Fibroblast of upper back skin (primary cell): ENCODE results near the gene VOPP1.
A peak's percentile ranks its signal among the peaks of the same experiment; 100 is the strongest.

ENCODE experiments used
- DNase-seq: peaks from one replicate; pipeline ENCODE4 v3.0.0-alpha.2; 2013

VOPP1 gene

DNA sequence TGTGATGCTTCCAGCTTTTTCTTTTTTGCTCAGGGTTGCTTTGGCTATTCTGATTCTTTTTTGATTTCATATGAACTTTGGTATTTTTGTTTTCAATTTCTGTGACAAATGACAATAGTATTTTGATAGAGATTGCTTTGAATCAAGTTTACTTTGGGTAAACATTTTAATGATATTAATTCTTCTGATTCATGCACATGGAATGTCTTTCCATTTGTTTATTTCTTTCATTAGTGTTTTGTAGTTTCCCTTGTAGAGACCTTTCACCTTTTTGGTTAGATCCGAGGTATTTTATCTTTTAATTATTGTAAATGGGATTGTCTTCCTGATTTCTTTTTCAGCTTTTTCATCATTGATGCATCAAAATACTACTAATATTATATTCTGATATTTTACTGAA, 114.0 kb downstream of the VOPP1 start:
- DNase-seq: no peak

DNA sequence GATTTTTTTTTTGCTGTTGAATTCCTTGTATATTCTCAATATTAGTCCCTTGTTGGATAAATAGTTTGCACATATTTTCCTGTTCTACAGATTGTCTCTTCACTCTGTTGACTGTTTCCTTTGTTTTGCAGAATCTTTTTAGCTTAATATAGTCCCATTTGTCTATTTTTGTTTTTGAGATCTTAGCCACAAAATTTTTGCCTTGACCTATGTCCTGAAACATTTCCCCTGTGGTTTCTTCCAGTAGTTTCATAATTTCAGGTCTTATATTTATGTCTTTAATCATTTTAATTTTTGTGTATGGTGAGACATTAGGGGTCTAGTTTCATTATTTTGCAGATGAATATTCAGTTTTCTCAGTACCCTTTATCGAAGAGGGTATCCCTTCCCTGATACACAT, 114.5 kb downstream of the VOPP1 start:
- no peak for DNase-seq

DNA sequence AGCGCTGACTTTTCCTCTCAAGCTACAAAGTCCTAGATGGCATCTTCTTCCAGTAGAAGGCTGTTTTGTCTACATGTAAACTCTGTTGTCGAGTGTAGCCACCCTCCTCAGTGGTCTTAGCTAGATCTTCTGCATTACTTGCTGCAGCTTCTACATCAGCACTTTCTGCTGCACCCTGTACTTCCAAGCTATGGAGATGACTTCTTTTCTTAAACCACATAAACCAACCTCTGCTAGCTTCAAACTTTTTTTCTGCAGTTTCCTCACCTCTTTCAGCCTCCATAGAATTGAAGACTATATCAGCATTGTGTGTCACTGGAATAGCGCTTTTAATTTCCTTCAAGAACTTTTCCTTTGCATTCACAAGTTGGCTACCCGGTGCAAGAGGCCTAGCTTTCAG, 119.3 kb downstream of the VOPP1 start:
- no peak for DNase-seq

GRCh38 chr7:55449992-55450535, 122.2 kb downstream of the VOPP1 start:
- no peak for DNase-seq

DNA sequence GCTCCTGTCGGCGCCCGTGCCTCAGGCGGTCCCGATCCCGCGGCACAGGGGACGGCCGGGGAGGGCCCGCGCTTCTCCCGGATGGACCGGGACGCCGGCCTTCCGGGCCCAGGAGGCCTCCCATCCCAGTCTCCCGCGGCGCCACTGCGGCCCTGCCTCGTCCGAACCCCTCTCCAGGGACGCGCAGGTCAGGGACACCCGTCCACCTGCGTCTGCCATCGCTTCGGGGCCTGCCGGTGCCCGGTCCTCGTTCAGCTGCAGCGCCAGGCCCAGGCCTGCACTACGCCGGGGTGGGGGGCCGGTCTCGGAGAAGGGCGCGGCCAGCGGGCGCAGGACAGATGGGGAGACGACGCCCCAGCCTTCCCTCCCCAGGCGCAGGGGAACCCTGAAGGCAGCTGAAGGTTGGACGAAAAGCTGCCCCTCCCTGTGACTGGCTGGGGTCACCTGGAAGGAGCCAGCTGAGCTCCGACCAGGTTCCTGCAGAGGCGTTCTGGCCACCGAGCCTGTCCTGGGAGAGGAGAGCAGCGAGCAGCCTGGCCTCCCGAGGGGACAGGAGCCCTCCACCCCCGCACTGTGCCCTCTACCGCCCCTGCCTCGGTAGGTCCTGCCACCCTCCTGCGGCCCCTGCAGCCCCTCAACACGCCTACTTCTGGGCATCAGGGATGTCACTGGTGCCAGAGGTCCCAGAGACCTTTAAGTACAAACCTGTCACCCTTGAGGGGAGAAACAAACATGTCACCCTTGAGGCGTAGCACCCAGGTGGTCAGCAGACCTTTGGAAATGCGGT, 122.9 kb downstream of the VOPP1 start:
- no peak for DNase-seq

- DNase-seq: no peak
Measured at GRCh38 chr7:55448526-55448925, 123.8 kb downstream of the VOPP1 start.

DNA sequence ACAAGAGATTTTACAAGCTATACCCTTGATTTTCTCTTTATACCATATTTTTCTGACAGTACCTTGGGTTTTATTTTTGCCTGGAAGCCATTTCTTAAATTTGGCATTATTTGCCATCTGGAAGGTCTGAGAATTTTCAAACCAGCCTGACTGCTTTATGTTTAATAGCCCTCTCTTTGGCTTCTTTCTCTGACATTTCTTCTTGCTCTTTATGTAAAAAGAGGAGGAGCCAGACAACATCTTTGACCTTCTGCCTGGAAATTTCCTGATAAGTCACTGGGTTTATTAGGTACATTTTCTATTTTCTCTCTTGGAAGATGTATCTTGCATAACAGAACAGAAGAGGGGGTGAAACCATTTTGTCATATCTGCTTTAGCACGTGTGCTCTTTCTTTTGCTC, 127.5 kb downstream of the VOPP1 start:
- DNase-seq: no peak

GRCh38 chr7:55441774-55442522, 130.4 kb downstream of the VOPP1 start:
- DNase-seq: peak; percentile 89

GRCh38 chr7:55441002-55441401, 131.3 kb downstream of the VOPP1 start:
- no peak for DNase-seq

DNA sequence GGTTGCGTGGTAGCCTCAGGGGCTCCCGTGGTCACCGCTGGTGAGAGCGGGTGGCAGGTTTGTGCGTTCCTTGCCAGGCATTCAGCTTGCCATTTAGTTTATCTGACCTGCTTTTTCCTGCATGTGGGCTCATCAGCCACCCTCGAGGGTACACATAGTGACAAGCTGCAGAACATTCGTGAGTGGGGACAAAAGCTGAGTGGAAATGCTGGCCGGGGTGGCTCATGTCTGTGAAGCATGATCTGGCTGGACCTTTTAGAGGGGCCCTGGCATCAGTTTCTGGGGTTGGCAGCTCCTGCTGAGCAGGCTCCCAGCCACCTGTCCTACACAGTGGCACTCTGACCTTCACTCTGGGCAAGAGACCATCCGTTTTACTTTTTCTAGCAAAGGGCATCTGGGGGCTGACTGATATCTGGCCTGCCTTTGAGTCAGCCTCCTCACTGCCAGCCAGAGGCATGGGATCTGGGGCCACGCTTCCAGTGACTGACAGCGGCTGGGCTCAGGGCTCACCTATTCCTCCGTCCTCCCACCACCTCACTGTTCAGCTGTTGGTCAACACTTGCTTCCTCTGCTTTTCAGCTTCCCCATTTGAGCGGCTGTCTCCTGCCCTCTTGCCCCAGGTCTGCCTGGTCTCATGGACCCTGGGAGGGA, 132.1 kb downstream of the VOPP1 start:
- DNase-seq: no peak

GRCh38 chr7:55439627-55440026, 132.7 kb downstream of the VOPP1 start:
- DNase-seq: no peak

- DNase-seq: no peak
Measured at GRCh38 chr7:55438757-55439525, 133.4 kb downstream of the VOPP1 start.

DNA sequence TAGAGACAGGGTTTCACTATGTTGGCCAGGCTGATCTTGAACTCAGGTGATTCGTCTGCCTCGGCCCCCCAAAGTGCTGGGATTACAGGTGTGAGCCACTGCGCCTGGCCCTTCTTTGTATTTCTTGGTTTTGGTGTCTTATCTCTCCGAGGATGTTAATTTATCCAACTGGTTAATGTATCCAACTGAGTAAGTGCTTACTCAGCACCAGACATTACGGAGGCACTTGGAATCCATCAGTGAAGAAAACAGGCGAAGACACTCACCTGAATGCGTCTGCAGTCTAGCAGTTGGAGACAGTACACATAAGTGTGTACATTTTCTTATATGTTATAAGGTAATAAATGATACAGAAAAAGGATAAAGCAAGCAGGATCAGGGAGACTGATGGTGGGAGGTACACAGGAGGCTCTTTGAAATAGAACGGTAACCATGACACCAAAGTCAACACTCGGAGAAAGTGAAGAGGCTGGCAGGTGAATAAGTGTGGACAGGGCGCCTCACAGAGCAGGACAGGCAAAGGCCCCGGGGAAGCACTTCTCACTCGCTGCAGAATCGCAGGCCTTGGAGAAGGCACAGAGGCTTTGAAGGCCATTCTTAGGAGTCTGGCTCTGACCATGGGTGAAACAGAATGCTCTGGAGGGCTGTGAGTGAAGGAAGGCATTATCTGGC, 134.1 kb downstream of the VOPP1 start:
- no peak for DNase-seq

GRCh38 chr7:55437375-55437774, 134.9 kb downstream of the VOPP1 start:
- no peak for DNase-seq

DNA sequence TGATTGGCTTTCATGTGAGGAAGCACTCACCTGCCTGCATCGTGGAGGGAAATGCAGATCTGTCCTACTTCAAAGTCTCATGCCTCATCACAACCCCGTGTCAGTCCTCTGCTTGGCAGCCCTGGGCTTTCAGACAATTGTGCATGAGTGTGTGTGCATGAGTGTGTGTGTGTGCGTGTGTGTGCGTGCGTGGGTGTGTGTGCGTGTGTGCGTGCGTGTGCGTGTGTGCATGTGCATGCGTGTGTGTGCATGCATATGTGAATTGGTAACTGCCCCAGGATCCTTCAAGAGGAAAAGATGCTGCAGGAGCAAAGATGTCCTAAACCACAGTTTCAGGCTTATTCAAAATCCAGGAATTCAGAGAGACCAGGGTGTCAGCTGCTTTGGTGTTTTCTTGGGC, 135.8 kb downstream of the VOPP1 start:
- no peak for DNase-seq

DNA sequence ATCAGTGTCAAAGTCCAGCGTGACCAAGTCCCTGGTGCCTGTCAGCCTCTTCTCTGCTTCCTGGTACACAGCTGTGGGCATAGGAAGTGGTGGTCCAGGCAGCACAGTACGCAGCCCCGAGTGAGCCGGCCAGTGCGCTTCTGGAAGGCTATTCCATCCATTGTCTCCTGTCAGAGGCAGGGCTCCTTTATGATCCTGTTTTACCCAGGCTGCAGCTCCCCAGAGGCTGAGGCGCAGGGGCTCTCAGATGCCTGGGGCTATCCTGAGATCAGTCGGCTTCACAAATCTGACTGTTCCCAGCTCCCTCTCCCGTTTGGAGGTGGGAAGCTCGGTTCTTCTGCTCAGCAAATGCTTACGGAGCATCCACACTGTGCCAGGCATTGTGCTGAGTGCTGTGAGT, 136.8 kb downstream of the VOPP1 start:
- DNase-seq: no peak

- peak; percentile 60 for DNase-seq
Measured at GRCh38 chr7:55432939-55433784, 139.1 kb downstream of the VOPP1 start.

DNA sequence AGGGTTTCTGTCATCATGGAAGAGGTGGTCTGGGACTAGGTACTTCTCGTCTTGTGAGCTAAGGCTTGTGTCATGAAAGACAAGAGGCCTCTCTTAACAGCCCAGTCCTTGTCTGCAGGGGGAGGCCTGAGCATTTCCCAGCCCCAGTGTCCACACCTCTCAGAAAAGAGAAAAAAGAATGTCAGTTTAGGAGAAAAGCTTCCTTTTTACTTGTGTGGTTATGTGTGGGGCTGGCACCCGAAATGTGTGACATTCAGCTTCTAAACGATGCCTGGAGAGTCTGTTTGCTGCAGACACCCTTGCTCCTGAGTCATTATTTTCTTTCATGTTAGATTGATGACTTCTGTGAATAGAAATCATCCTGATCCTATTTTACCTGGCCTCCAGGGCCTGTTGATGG, 139.8 kb downstream of the VOPP1 start:
- DNase-seq: no peak

DNA sequence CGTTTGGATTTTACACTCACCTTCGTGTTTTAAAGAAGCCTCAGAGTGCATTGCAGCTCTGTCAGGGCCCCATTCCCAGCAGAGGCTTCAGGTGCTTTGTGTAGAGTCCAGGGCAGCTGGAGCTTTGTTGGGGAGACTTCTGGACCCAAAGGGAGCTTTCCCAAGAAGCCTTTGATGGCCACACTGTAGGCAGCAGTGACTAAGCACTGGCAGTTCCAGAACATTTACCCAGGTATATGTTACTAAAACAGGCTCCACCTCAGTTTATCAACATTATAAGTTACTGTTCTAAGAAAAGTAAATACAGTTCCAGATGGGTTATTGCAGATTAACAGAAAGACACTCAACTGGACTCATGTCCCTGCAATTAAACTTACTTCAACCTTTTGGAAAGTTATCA, 140.4 kb downstream of the VOPP1 start:
- no peak for DNase-seq

DNA sequence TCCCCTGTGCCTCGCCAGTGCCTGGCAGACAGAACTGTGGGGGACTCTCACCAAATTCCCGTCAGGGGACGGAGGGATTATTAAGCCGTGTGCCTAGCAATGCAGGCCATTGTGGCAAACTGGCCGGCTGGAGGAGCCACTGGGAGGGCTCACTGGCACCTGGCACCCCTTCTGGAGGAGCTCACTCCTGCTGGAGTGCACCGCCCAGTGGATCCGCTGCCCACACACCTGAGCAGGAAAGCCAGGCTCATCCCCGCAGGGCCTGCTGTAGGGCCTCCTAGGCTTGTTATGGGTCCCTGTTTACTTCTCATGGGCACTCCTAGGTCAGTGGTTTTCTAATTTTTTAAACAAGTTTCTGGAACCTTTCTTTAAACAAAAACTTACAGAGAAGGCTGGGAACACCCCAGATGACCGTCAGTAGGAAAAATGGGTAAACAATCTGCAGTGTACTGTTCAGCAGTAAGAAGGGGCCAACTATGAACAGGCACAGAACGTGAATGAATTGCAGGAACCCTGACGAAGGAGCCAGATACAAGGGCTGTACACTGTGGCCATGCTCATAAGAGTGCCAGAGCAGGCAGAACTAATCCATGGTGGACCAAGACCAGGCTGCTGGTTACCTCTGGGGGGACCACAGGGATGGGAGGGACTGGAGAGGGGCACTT, 142.3 kb downstream of the VOPP1 start:
- no peak for DNase-seq

GRCh38 chr7:55427800-55428199, 144.5 kb downstream of the VOPP1 start:
- no peak for DNase-seq
